GM23338 (cell line): ENCODE results near the gene PLAGL1. TPM values are rescaled to one million over a fixed set of nuclear protein-coding genes. Genes with fewer than 3 reads are reported as not detected.
A peak's percentile ranks its signal among the peaks of the same experiment; 100 is the strongest.

Experiments used
- ATAC-seq: fragments of 200-7000 bp; cut with Tn5 transposase; 3 replicates; pipeline ENCODE4 v1.9.1; 2020
- DNase-seq: peaks from one replicate; pipeline ENCODE4 v3.0.0-alpha.2; 2015; ENCODE audit warnings: low spot score
- H2AFZ ChIP-seq: fragments of 200-600 bp; sonication (generic); 2 replicates; pipeline ENCODE4 v1.8.0; 2016; ENCODE audit warnings: antibody characterized with exemption, mild to moderate bottlenecking, moderate library complexity
- H3F3A ChIP-seq: fragments of 200-600 bp; sonication (generic); replicated peaks from 2 replicates; pipeline ENCODE4 v1.8.0; 2017; ENCODE audit warnings: antibody characterized with exemption, mixed run types, low read depth
- H3K27ac ChIP-seq: fragments of 200-600 bp; sonication (generic); 2 replicates; pipeline ENCODE4 v1.6.1; 2016; ENCODE audit warnings: low read depth
- H3K27me3 ChIP-seq: fragments of 200-600 bp; sonication (generic); 2 replicates; pipeline ENCODE4 v1.8.0; 2016; ENCODE audit warnings: mild to moderate bottlenecking, mixed run types, moderate library complexity; ENCODE audit not compliant: insufficient read depth
- H3K36me3 ChIP-seq: fragments of 200-600 bp; sonication (generic); 2 replicates; pipeline ENCODE4 v1.8.0; 2016; ENCODE audit warnings: mild to moderate bottlenecking; ENCODE audit not compliant: insufficient read depth
- H3K4me1 ChIP-seq: fragments of 200-600 bp; sonication (generic); 2 replicates; pipeline ENCODE4 v1.8.0; 2016; ENCODE audit warnings: mild to moderate bottlenecking, moderate library complexity; ENCODE audit not compliant: insufficient read depth
- H3K4me2 ChIP-seq: fragments of 200-600 bp; sonication (generic); 2 replicates; pipeline ENCODE4 v1.7.1; 2017; ENCODE audit warnings: mixed run types
- H3K4me3 ChIP-seq: fragments of 200-600 bp; sonication (generic); 2 replicates; pipeline ENCODE4 v1.6.1; 2016; ENCODE audit warnings: mixed run types
- H3K79me2 ChIP-seq: fragments of 200-600 bp; sonication (generic); replicated peaks from 2 replicates; pipeline ENCODE4 v1.8.0; 2017; ENCODE audit warnings: mild to moderate bottlenecking; ENCODE audit not compliant: insufficient read depth
- H3K9me2 ChIP-seq: fragments of 200-600 bp; sonication (generic); 2 replicates; pipeline ENCODE4 v1.8.0; 2017; ENCODE audit not compliant: insufficient read depth
- H4K20me1 ChIP-seq: fragments of 200-600 bp; sonication (generic); replicated peaks from 2 replicates; pipeline ENCODE4 v1.8.0; 2017; ENCODE audit warnings: mild to moderate bottlenecking; ENCODE audit not compliant: insufficient read depth
- H3K27ac Mint-ChIP-seq: 2 replicates; pipeline ENCODE4 v1.8.0; 2020; ENCODE audit warnings: inconsistent platforms, mild to moderate bottlenecking, moderate library complexity, mixed read lengths
- H3K27me3 Mint-ChIP-seq: 3 replicates; pipeline ENCODE4 v1.8.0; 2022; ENCODE audit warnings: low read depth, mild to moderate bottlenecking, moderate library complexity, mixed read lengths, inconsistent platforms; ENCODE audit not compliant: insufficient read depth, poor library complexity
- H3K36me3 Mint-ChIP-seq: 3 replicates; pipeline ENCODE4 v1.8.0; 2021; ENCODE audit warnings: low read depth, mild to moderate bottlenecking, inconsistent platforms, moderate library complexity, mixed read lengths
- H3K4me1 Mint-ChIP-seq: 3 replicates; pipeline ENCODE4 v1.8.0; 2020; ENCODE audit warnings: mild to moderate bottlenecking, inconsistent platforms, mixed read lengths
- H3K4me3 Mint-ChIP-seq: 3 replicates; pipeline ENCODE4 v1.8.0; 2021; ENCODE audit warnings: moderate library complexity, mild to moderate bottlenecking, inconsistent platforms, mixed read lengths
- H3K9me3 Mint-ChIP-seq: 3 replicates; pipeline ENCODE4 v1.8.0; 2020; ENCODE audit warnings: moderate library complexity, mild to moderate bottlenecking, inconsistent platforms, mixed read lengths
- EZH2 ChIP-seq: fragments of 200-600 bp; sonication (generic); IDR thresholded peaks from one replicate; pipeline ENCODE4 v1.8.0; 2017; ENCODE audit warnings: antibody characterized with exemption, mild to moderate bottlenecking, low read depth; ENCODE audit not compliant: unreplicated experiment
- ZNF114 ChIP-seq: fragments of 250-450 bp; sonication (Bioruptor Pico); IDR thresholded peaks from 2 replicates; pipeline ENCODE4 v1.5.0; 2020; ENCODE audit warnings: mild to moderate bottlenecking, moderate library complexity
- ZNF331 ChIP-seq: fragments of 250-450 bp; sonication (Bioruptor Pico); IDR thresholded peaks from 2 replicates; pipeline ENCODE4 v1.5.0; 2020; ENCODE audit warnings: low read depth, mild to moderate bottlenecking, moderate library complexity
- polyA plus RNA-seq: library from polyadenylated mRNA; unstranded; fragments of >200 nt; fragmentation: Nextera tagmentation; extraction: Ambion mirVana; gene quantifications from 2 replicates; pipeline ENCODE4 v1.2.1, GENCODE V29; 2016
- total RNA-seq: library from RNA; depleted of rRNA; stranded (reverse); fragments of >200 nt; shearing (Covaris generic); gene quantifications from 2 replicates; pipeline ENCODE4 v1.2.3, GENCODE V29; 2014
- TF ChIP-seq, protein P1 (sequence below), 2 experiments: fragments of 200-600 bp in 1 of 2; sonication (generic) in 1 of 2; conservative IDR thresholded peaks; 2 replicates each; pipeline versions ENCODE4 v1.5.1 to v1.6.1; 2016 to 2017; ENCODE audit warnings: antibody characterized with exemption in 2 of 2, low read depth in 2 of 2, mild to moderate bottlenecking in 2 of 2, moderate library complexity in 1 of 2

Gene PLAGL1
- total and polyA plus RNA-seq, 2 experiments from 2014 or later = 0.90 to 1.7 TPM

DNA sequence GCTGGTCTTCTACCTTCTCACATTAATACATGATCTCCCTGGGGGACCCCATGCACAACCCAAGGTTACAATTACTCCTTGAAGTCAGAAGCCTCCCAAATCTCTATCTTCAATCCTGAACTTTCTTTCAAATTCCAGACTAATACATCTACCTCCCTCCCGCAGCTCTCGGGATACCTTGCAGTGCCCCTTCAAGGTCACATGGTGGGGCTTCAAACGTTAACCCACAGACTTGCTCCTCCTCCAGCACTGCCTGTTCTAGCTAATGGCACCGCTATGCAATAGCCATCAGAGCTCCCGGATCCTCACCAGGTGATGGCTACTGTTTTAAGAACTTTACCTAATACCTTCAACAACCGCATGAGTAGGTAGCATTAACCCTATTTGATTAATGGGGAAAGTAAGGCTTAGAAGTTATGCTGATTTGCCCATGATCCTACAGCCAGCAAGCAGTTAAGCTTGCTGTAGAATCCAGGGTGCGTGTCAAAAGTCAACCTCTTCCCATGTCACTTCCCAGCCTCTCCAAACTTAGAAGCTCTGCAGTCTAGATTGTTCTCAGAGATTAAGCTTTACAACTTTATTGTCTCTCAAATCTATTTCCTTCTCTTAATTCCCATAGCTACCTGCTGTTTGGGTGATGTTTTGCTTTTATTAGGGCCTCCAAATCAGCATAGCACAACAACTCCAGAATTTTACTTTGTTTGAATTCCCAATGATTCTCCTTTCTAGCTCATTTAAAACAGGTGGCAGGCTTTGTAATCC is 44.7 kb downstream of the PLAGL1 start:
- H3K36me3 Mint-ChIP-seq = no peaks in the 10 kb centered on the region
- Histone ChIP-seq H3K79me2 (no peaks in the 10 kb centered on the region), H2AFZ (no peak overlapping the region), H3K27ac (no peak overlapping the region), H3F3A (peaks cover 5% of the 10 kb centered on the region; the same call in 1 of the 2 replicates), H3K27me3 (peaks cover 96% of the 10 kb centered on the region), H3K4me3 (no peak overlapping the region), H3K9me2 (no peaks in the 10 kb centered on the region), H4K20me1 (peaks cover 5% of the 10 kb centered on the region; the same call in 1 of the 2 replicates), H3K4me2 (0 out of 2 replicates have a peak overlapping the region, but pooled peaks have one; percentile 6), H3K4me1 (peaks cover 72% of the 10 kb centered on the region), H3K36me3 (no peaks in the 10 kb centered on the region)
- no peak overlapping the region for H3K27ac Mint-ChIP-seq
- peaks cover 70% of the 10 kb centered on the region for H3K4me1 Mint-ChIP-seq
- TF ChIP-seq EZH2 = peak; percentile 32
- TF ChIP-seq ZNF114 (CRISPR knock-in tag) = no peak
- peak; percentile 56 for DNase-seq
- no peaks in the 10 kb centered on the region for H3K9me3 Mint-ChIP-seq
- peaks cover 100% of the 10 kb centered on the region for H3K27me3 Mint-ChIP-seq
- H3K4me3 Mint-ChIP-seq = peak overlapping the region; percentile 3; the same call in 2 of the 3 replicates
- peak; percentile 14 for ATAC-seq

GRCh38 chr6:143961886-143962878 is 45.9 kb downstream of the PLAGL1 start:
- H2AFZ ChIP-seq = no peak overlapping the region
- H3K79me2 ChIP-seq = no peaks in the 10 kb centered on the region
- H3K4me1 Mint-ChIP-seq = peaks cover 79% of the 10 kb centered on the region
- peaks cover 99% of the 10 kb centered on the region for H3K27me3 Mint-ChIP-seq
- H4K20me1 ChIP-seq = peaks cover 5% of the 10 kb centered on the region; the same call in 1 of the 2 replicates
- H3K27me3 ChIP-seq = peaks cover 96% of the 10 kb centered on the region
- peak overlapping the region; percentile 13; the same call in 1 of the 2 replicates for H3K4me3 ChIP-seq
- DNase-seq (peak; percentile 86), ATAC-seq (peak; percentile 4; the same call in 1 of the 3 replicates)
- no peak overlapping the region for H3K27ac Mint-ChIP-seq
- peak overlapping the region; percentile 11; the same call in 2 of the 3 replicates for H3K4me3 Mint-ChIP-seq
- TF ChIP-seq, protein P1, sequence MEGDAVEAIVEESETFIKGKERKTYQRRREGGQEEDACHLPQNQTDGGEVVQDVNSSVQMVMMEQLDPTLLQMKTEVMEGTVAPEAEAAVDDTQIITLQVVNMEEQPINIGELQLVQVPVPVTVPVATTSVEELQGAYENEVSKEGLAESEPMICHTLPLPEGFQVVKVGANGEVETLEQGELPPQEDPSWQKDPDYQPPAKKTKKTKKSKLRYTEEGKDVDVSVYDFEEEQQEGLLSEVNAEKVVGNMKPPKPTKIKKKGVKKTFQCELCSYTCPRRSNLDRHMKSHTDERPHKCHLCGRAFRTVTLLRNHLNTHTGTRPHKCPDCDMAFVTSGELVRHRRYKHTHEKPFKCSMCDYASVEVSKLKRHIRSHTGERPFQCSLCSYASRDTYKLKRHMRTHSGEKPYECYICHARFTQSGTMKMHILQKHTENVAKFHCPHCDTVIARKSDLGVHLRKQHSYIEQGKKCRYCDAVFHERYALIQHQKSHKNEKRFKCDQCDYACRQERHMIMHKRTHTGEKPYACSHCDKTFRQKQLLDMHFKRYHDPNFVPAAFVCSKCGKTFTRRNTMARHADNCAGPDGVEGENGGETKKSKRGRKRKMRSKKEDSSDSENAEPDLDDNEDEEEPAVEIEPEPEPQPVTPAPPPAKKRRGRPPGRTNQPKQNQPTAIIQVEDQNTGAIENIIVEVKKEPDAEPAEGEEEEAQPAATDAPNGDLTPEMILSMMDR (conservative IDR thresholded peaks at IDR 0.05; ENCODE audit: low read depth in 2 of 2) = peak; percentile 33 to 67; a peak in 3 of 4 replicates
- TF ChIP-seq EZH2 = peak; percentile 12
- no peak for TF ChIP-seq ZNF331 (CRISPR knock-in tag)
- no peak overlapping the region for H3K27ac ChIP-seq
- H3K36me3 ChIP-seq = no peaks in the 10 kb centered on the region
- H3K9me2 ChIP-seq = no peaks in the 10 kb centered on the region
- H3K36me3 Mint-ChIP-seq = no peaks in the 10 kb centered on the region
- peak overlapping the region; percentile 57 for H3K4me2 ChIP-seq
- no peaks in the 10 kb centered on the region for H3K9me3 Mint-ChIP-seq
- peaks cover 5% of the 10 kb centered on the region for H3F3A ChIP-seq
- peaks cover 84% of the 10 kb centered on the region for H3K4me1 ChIP-seq
